ENCODE measurements around the gene NNAT.

NNAT gene

DNA sequence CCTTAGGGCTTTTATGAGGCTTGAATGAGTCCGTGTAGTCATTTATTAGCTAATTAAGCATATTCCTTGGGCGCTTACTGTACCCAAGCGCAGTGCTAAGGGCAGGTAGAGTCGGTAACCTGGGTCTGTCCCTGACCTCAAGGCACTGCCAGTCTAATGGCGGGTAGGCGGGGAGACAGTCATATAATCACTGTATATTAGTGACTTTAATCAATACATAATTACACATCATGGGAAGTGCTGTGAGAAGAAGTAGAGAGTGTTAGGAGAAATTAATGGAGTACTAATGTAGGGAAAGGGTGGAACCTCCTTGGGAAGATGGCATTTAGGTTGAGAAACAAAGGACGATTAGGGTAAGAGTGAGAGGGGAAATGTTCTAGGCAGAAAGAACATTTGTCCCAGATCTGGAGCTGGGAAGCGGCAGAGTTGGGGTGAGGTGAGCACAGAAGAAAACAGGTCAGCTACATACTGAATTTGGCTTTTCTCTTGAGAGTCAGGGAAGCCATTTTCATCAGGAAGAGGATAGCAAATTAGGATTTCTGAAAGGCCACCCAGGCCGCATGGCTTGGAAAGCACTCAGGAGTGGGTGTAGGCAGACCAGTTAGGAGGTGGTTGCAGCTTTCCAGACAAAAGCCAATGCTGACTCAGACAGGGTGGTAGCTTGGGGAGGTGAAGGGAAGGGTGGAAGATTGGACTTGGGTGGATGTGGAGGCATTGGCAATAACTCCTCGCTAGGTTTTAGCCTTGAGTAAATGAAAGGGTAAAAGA, 7.6 kb downstream of the NNAT start:
- Mint-ChIP-seq H3K27ac (no peak overlapping the region), H3K36me3 (ENCODE audit: low read depth) (peaks cover 1% of the 10 kb centered on the region), H3K9me3 (no peaks in the 10 kb centered on the region), H3K4me1 (peaks cover 47% of the 10 kb centered on the region), H3K27me3 (ENCODE audit: low read depth, poor library complexity) (peaks cover 8% of the 10 kb centered on the region), H3K4me3 (peak overlapping the region; percentile 94)
- TF ChIP-seq, protein P1, sequence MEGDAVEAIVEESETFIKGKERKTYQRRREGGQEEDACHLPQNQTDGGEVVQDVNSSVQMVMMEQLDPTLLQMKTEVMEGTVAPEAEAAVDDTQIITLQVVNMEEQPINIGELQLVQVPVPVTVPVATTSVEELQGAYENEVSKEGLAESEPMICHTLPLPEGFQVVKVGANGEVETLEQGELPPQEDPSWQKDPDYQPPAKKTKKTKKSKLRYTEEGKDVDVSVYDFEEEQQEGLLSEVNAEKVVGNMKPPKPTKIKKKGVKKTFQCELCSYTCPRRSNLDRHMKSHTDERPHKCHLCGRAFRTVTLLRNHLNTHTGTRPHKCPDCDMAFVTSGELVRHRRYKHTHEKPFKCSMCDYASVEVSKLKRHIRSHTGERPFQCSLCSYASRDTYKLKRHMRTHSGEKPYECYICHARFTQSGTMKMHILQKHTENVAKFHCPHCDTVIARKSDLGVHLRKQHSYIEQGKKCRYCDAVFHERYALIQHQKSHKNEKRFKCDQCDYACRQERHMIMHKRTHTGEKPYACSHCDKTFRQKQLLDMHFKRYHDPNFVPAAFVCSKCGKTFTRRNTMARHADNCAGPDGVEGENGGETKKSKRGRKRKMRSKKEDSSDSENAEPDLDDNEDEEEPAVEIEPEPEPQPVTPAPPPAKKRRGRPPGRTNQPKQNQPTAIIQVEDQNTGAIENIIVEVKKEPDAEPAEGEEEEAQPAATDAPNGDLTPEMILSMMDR (IDR thresholded peaks at IDR 0.05) = no peak
- no peak for DNase-seq

DNA sequence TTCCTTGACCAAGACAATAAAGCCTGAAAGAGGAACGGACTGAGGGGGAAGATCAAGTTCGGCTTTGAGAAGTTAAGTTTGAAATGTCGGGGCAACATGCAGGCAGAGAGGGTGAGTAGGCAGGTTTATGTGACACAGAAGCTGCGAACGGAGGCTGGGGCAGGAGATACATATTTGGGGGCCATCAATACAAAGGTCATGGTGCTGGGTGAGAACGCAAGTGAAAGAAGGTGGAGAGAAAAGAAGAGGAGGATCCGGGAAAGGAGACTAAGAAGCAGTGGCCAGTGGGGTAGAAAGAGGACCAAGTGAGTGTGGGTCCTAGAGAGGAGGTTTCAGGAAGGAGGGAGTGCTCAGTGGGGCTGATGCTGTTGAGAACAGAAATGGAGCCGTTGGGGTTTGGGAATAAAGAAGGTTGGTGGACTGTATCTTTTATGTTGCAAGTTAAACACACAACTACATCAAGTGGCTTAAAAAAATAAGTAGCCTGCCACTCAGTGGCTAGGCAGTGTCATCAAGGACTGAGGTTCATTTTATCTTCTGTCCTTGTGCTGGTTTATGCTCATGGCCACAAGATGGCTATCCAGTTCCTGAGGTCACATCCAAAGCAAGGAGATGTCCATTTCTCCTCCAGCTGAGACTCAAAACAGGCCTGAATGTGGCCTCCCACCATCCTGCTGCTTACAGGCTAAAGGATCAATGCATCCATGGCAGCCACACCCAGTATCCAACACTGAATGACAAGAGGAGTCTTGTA, 8.3 kb downstream of the NNAT start:
- Mint-ChIP-seq H3K4me1 (peaks cover 42% of the 10 kb centered on the region), H3K27me3 (ENCODE audit: low read depth, poor library complexity) (peaks cover 10% of the 10 kb centered on the region), H3K9me3 (no peaks in the 10 kb centered on the region), H3K27ac (no peak overlapping the region), H3K4me3 (peak overlapping the region; percentile 94), H3K36me3 (ENCODE audit: low read depth) (no peaks in the 10 kb centered on the region)
- DNase-seq = no peak
- TF ChIP-seq, protein P1 (IDR thresholded peaks at IDR 0.05) = no peak

DNA sequence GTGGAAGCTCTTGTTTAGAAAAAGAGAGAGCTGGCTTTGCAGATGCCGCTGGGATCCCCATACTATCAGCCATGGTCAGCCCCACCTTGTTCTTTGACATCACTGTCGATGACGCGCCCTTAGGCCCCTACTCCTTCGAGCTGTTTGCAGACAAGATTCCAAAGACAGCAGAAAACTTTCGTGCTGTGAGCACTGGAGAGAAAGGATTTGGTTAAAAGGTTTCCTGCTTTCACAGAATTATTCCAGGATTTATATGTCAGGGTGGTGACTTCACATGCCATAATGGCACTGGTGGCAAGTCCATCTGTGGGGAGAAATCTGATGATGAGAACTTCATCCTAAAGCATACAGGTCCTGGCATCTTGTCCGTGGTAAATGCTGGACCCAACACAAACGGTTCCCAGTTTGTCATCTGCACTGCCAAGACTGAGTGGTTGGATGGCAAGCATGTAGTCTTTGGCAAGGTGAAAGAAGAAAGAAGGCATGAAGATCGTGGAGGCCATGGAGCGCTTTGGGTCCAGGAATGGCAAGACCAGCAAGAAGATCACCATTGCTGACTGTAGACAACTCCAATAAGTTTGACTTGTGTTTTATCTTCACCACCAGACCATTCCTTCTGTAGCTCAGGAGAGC, 9.0 kb downstream of the NNAT start:
- TF ChIP-seq, protein P1 (IDR thresholded peaks at IDR 0.05) = no peak
- H3K27me3 Mint-ChIP-seq (ENCODE audit: low read depth, poor library complexity) = peaks cover 14% of the 10 kb centered on the region
- peaks cover 39% of the 10 kb centered on the region for H3K4me1 Mint-ChIP-seq
- DNase-seq = no peak
- H3K36me3 Mint-ChIP-seq (ENCODE audit: low read depth) = no peaks in the 10 kb centered on the region
- no peaks in the 10 kb centered on the region for H3K9me3 Mint-ChIP-seq
- H3K4me3 Mint-ChIP-seq = no peak overlapping the region
- no peak overlapping the region for H3K27ac Mint-ChIP-seq

DNA sequence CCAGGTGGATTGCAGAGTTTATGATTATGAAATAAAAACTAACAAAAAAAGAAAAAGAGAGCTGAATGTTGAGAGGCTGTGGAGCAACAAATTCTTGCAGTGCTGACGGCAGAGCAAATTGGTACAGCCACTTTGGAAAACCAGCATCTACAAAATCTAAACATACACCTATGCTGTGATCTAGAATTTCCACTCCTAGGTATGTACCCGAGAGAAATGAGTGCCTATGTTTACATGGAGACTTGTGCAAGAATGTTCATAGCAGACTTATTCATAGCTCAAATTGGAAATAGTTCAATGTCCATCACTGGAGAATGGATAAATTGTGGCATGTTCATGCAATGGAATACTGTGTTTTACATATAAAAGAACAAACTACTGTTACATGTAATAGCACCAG, 9.6 kb downstream of the NNAT start:
- Mint-ChIP-seq H3K36me3 (ENCODE audit: low read depth) (no peaks in the 10 kb centered on the region), H3K4me3 (no peak overlapping the region), H3K27me3 (ENCODE audit: low read depth, poor library complexity) (peaks cover 14% of the 10 kb centered on the region), H3K9me3 (no peaks in the 10 kb centered on the region), H3K4me1 (peaks cover 33% of the 10 kb centered on the region), H3K27ac (no peak overlapping the region)
- TF ChIP-seq, protein P1 (IDR thresholded peaks at IDR 0.05) = no peak
- no peak for DNase-seq

DNA sequence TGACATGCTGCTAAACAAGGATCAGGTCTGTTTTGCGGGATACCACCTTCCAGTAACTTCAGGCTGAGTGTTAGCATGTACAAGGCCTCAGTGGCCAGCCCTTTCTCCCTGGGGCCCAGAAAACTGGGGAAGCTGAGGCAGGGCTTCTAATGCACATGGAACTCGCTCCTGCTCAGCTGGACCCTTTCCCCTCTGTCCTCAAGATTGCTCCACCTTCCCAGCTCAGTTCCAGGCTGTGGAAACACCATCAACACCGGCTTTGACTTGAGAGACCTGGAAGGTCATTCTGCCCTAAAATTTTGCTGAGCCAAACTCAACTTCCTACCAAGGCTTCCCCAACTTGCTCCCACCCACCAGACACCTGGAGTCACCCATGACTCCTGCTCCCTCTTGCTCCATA, 10.8 kb downstream of the NNAT start:
- TF ChIP-seq, protein P1 (IDR thresholded peaks at IDR 0.05) = no peak
- DNase-seq = no peak
- H3K27ac Mint-ChIP-seq = no peak overlapping the region

More for the DNA sequence above, 10.8 kb downstream of the NNAT start:
- Mint-ChIP-seq H3K9me3 (no peaks in the 10 kb centered on the region), H3K4me1 (peaks cover 21% of the 10 kb centered on the region), H3K36me3 (ENCODE audit: low read depth) (no peaks in the 10 kb centered on the region), H3K27me3 (ENCODE audit: low read depth, poor library complexity) (peaks cover 14% of the 10 kb centered on the region), H3K4me3 (no peak overlapping the region)
